ENCODE measurements around the gene ZEB2.

ZEB2 gene

DNA sequence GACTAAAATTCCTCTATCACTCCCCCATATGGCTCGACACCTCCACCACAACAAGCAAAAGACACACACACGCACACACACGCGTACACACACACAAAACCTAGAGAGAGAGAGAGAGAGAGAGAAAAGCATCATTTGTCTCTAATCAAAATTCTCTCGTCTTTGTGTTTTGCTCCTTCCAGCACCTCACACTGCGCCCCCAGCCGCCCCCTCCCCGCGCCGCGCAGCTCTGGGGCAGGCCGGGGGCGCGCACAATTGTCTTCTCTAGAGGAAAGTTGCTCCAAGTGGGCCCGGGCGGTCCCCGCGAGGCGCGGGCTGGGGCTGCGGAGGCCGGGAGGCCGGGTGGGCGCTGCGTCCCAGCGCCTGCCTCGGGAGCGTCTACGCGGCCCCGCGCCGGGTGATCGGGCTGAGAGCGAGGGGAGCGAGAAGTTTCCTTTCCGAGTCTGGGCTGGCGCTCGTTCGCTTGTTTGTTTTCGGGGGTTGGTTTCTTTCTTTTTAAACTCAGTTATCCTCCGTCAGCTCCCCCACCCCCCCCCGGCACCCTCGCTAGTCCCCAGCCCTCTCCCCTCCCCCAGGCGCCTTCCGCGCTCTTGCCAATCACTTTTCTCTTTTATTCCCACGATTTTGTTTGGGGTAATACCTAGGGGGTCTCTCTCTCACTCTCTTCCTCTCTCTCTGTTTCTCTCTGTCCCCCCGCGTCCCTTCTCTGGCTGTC is 4.1 kb downstream of the ZEB2 start:
- no peaks in the 10 kb centered on the region for H3K27me3 ChIP-seq (ENCODE audit: low read length)
- no peaks in the 10 kb centered on the region for H4K20me1 ChIP-seq (ENCODE audit: low read depth, low read length)
- peak overlapping the region; percentile 76 for H3K4me3 ChIP-seq (ENCODE audit: insufficient read depth, low read length, poor library complexity, severe bottlenecking)
- no peaks in the 10 kb centered on the region for H3K79me2 ChIP-seq (ENCODE audit: insufficient read depth, low read length)
- H3K9me2 ChIP-seq (replicated peaks; ENCODE audit: insufficient read depth, low read length) = no peaks in the 10 kb centered on the region
- 0 out of 2 replicates have a peak, but pooled peaks cover 6% of the 10 kb centered on the region for H3F3A ChIP-seq (ENCODE audit: insufficient read depth)
- peak overlapping the region; percentile 5 for H2AFZ ChIP-seq (ENCODE audit: low read depth, low read length, severe bottlenecking)
- H3K36me3 ChIP-seq (ENCODE audit: low read length) = no peaks in the 10 kb centered on the region
- peak overlapping the region; percentile 56 for H3K9ac ChIP-seq (ENCODE audit: low read length)
- H3K9me3 ChIP-seq (ENCODE audit: insufficient read depth, low read length) = no peaks in the 10 kb centered on the region
- H3K27ac ChIP-seq (ENCODE audit: low read depth, low read length) = no peak overlapping the region
- H3K4me2 ChIP-seq (ENCODE audit: low read depth, low read length, poor library complexity, severe bottlenecking) = peak overlapping the region; percentile 87
- no peak for TF ChIP-seq EZH2phosphoT487 (conservative IDR thresholded peaks at IDR 0.05; ENCODE audit: low read length)
- TF ChIP-seq, protein P1, sequence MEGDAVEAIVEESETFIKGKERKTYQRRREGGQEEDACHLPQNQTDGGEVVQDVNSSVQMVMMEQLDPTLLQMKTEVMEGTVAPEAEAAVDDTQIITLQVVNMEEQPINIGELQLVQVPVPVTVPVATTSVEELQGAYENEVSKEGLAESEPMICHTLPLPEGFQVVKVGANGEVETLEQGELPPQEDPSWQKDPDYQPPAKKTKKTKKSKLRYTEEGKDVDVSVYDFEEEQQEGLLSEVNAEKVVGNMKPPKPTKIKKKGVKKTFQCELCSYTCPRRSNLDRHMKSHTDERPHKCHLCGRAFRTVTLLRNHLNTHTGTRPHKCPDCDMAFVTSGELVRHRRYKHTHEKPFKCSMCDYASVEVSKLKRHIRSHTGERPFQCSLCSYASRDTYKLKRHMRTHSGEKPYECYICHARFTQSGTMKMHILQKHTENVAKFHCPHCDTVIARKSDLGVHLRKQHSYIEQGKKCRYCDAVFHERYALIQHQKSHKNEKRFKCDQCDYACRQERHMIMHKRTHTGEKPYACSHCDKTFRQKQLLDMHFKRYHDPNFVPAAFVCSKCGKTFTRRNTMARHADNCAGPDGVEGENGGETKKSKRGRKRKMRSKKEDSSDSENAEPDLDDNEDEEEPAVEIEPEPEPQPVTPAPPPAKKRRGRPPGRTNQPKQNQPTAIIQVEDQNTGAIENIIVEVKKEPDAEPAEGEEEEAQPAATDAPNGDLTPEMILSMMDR (IDR thresholded peaks at IDR 0.05; ENCODE audit: insufficient read depth, low read length, poor library complexity, severe bottlenecking) = no peak

DNA sequence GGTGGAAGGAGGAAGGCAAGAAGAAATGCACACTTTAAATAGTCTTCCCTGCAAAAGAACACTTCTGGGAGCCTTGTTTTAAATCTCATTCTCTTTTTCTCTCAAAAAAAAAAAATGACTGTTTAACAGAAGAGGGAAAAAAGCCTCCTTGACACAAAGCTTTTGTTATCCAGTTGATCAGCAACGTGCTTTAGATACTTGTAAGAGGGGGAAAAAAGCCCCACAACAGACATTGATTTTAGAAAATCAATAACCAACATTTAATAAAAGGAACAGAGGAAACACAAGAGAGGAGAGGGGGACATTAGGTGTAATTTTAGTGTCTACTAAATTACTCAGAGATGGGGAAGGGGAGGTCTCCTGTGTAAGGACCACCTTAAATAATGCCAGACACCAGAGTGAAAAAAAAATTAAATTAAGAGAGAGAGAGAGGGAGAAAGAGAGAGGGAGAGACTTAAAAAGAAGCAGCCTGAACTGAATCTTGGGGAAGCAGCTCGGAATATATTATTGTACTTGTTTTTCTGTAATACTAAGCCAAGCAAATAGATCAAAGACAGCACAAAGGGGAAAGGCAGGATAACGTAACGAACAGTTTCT is 4.7 kb downstream of the ZEB2 start:
- no peaks in the 10 kb centered on the region for H4K20me1 ChIP-seq (ENCODE audit: low read depth, low read length)
- H3K9me2 ChIP-seq (replicated peaks; ENCODE audit: insufficient read depth, low read length) = no peaks in the 10 kb centered on the region
- no peaks in the 10 kb centered on the region for H3K79me2 ChIP-seq (ENCODE audit: insufficient read depth, low read length)
- H3K4me2 ChIP-seq (ENCODE audit: low read depth, low read length, poor library complexity, severe bottlenecking) = peak overlapping the region; percentile 87
- H2AFZ ChIP-seq (ENCODE audit: low read depth, low read length, severe bottlenecking) = no peak overlapping the region
- no peak for TF ChIP-seq EZH2phosphoT487 (conservative IDR thresholded peaks at IDR 0.05; ENCODE audit: low read length)
- TF ChIP-seq, protein P1 (IDR thresholded peaks at IDR 0.05; ENCODE audit: insufficient read depth, low read length, poor library complexity, severe bottlenecking) = no peak
- H3K27ac ChIP-seq (ENCODE audit: low read depth, low read length) = no peak overlapping the region
- H3K9me3 ChIP-seq (ENCODE audit: insufficient read depth, low read length) = no peaks in the 10 kb centered on the region
- H3K36me3 ChIP-seq (ENCODE audit: low read length) = no peaks in the 10 kb centered on the region
- no peak overlapping the region for H3K4me3 ChIP-seq (ENCODE audit: insufficient read depth, low read length, poor library complexity, severe bottlenecking)
- no peak overlapping the region for H3K9ac ChIP-seq (ENCODE audit: low read length)
- 0 out of 2 replicates have a peak, but pooled peaks cover 2% of the 10 kb centered on the region for H3F3A ChIP-seq (ENCODE audit: insufficient read depth)
- no peaks in the 10 kb centered on the region for H3K27me3 ChIP-seq (ENCODE audit: low read length)

DNA sequence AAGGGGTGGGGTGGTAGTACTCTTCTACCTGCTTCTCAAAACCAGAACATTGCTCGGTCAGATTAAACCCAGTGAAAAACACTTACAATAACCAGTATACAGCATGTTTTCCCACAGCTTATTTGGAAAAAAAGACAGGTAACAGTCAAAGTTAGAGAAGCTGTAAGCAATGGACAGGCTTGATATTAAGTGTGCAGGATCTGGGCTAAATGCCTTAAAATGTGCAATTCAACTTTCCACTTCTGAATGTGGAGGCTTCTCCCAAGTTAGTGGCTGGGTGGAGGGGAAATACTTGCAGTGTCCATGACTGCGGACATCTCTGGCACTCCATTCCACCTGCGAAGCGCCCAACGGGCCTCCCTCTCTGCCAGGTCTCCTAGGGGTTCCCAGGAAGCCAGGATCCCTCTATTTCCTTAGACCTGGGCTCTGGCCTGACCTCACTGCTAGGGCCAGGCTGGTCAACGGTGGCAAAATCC is 5.3 kb downstream of the ZEB2 start:
- Histone ChIP-seq H2AFZ (ENCODE audit: low read depth, low read length, severe bottlenecking) (no peak overlapping the region), H4K20me1 (ENCODE audit: low read depth, low read length) (no peaks in the 10 kb centered on the region), H3K9me3 (ENCODE audit: insufficient read depth, low read length) (no peaks in the 10 kb centered on the region), H3K4me3 (ENCODE audit: insufficient read depth, low read length, poor library complexity, severe bottlenecking) (no peak overlapping the region), H3F3A (ENCODE audit: insufficient read depth) (0 out of 2 replicates have a peak, but pooled peaks cover 2% of the 10 kb centered on the region), H3K4me2 (ENCODE audit: low read depth, low read length, poor library complexity, severe bottlenecking) (no peak overlapping the region), H3K27ac (ENCODE audit: low read depth, low read length) (no peak overlapping the region), H3K9me2 (replicated peaks; ENCODE audit: insufficient read depth, low read length) (no peaks in the 10 kb centered on the region), H3K36me3 (ENCODE audit: low read length) (no peaks in the 10 kb centered on the region), H3K79me2 (ENCODE audit: insufficient read depth, low read length) (no peaks in the 10 kb centered on the region), H3K9ac (ENCODE audit: low read length) (no peak overlapping the region), H3K27me3 (ENCODE audit: low read length) (no peaks in the 10 kb centered on the region)
- TF ChIP-seq, protein P1 (IDR thresholded peaks at IDR 0.05; ENCODE audit: insufficient read depth, low read length, poor library complexity, severe bottlenecking) = no peak
- TF ChIP-seq EZH2phosphoT487 (conservative IDR thresholded peaks at IDR 0.05; ENCODE audit: low read length) = no peak

All from SU-DHL-6 (cell line).